GM18520 (cell line): Measurements from ENCODE around the gene GET3.
"Not testable (repeated sequence)": the region's sequence is repeated elsewhere in the genome, so short reads cannot be mapped to it uniquely, and the experiment has no call there.

ENCODE experiments used
- ATAC-seq: cut with Tn5 transposase; IDR thresholded peaks from one replicate; pipeline ENCODE4 v1.9.1; 2021; ENCODE audit not compliant: unreplicated experiment

GET3 gene

GRCh38 chr19:12790628-12791344, 53.5 kb downstream of the GET3 start:
- ATAC-seq = no peak

GRCh38 chr19:12791345-12792050, 54.2 kb downstream of the GET3 start, which contains the start of gene JUNB:
JUNB (plus strand) TSS chr19:12791486; CDS start chr19:12791772, 286 bp downstream.
- peak; percentile 22 for ATAC-seq

GRCh38 chr19:12792051-12792852, 55.0 kb downstream of the GET3 start:
- no peak for ATAC-seq

- no peak for ATAC-seq
Measured at GRCh38 chr19:12792853-12793289, 55.6 kb downstream of the GET3 start.

- ATAC-seq = peak; percentile 25
Measured at GRCh38 chr19:12793290-12794195, 56.2 kb downstream of the GET3 start.

GRCh38 chr19:12794196-12794941, 57.1 kb downstream of the GET3 start:
- no peak for ATAC-seq

GRCh38 chr19:12794971-12795381, 57.7 kb downstream of the GET3 start:
- no peak for ATAC-seq

GRCh38 chr19:12796146-12797071, 59.1 kb downstream of the GET3 start:
- ATAC-seq = no peak

- no peak for ATAC-seq
Measured at GRCh38 chr19:12797141-12797587, 59.9 kb downstream of the GET3 start.

- ATAC-seq = not testable (repeated sequence)
Measured at GRCh38 chr19:12797607-12798006, 60.3 kb downstream of the GET3 start.
